Pancreas (tissue), 10 donors: ENCODE results near the gene EBF4. TPM values are rescaled to one million over a fixed set of nuclear protein-coding genes. Genes with fewer than 3 reads are reported as not detected.

Experiments
- ATAC-seq, 4 donors: fragments of 200-7000 bp; cut with Tn5 transposase; one replicate each; pipeline versions ENCODE4 v1.8.0 to v1.9.1; 2020; ENCODE audit warnings: mild to moderate bottlenecking in 4 of 4, moderate library complexity in 4 of 4
- DNase-seq, 6 donors: peaks; one replicate each; pipeline ENCODE4 v3.0.0-alpha.2; 2020
- FAIRE-seq: peaks from 2 replicates; lab custom pipeline; 2012; peaks lifted over from hg19 to GRCh38; lab: Jason Lieb, UNC
- H3K27ac ChIP-seq, 4 donors: fragments of 200-600 bp; sonication (generic); 1 replicate in 3 of 4; 2 replicates in 1 of 4; pipeline versions ENCODE4 v1.5.0 to v1.8.0; 2020
- H3K27me3 ChIP-seq, 4 donors: fragments of 200-600 bp; one replicate each; pipeline ENCODE4 v1.8.0; 2021
- H3K36me3 ChIP-seq, 3 donors: fragments of 200-600 bp; sonication (generic) in 1 of 3; one replicate each; pipeline versions ENCODE4 v1.5.0 to v1.8.0; 2020 to 2021
- H3K4me1 ChIP-seq, 3 donors: fragments of 200-600 bp; one replicate each; pipeline ENCODE4 v1.8.0; 2021
- H3K4me3 ChIP-seq, 4 donors: fragments of 200-600 bp; sonication (generic) in 2 of 4; one replicate each; pipeline versions ENCODE4 v1.5.0 to v1.8.0; 2020 to 2021
- H3K9me3 ChIP-seq, 4 donors: fragments of 200-600 bp; one replicate each; pipeline ENCODE4 v1.8.0; 2021
- CTCF ChIP-seq, 4 donors: fragments of 200-600 bp; sonication (generic) in 3 of 4; IDR thresholded peaks; one replicate each; pipeline versions ENCODE4 v1.5.0 to v1.8.0; 2021; ENCODE audit warnings: antibody characterized with exemption in 4 of 4
- WGBS, 2 donors: extraction: QIAGEN DNeasy Blood & Tissue Kit; methylation state at CpG; one replicate each; pipeline ENCODE4 v1.1.7; 2013; 5-methylcytosine and 5-hydroxymethylcytosine counted together
- intact Hi-C, 3 donors: fragments of 100-400 bp; cut with DNase I; formaldehyde crosslinking; loops; one replicate each; pipeline versions ENCODE4 v1.11.1 to v1.14.2; 2022
- polyA plus RNA-seq, 2 donors: library from polyadenylated mRNA; stranded (reverse); fragments of 200-250 nt; gene quantifications; one replicate each; pipeline ENCODE4 v1.2.3, GENCODE V29; 2013
- total RNA-seq, 6 donors: library from RNA; stranded (reverse); fragmentation: NEBNext Ultra II Directional in 4 of 6; extraction: Animal tissue kit (Norgen Biotek cat#: 25700) in 4 of 6; gene quantifications; one replicate each; pipeline versions ENCODE4 v1.2.1 to v1.2.4, GENCODE V29; 2021 to 2023
- donor health status: healthy with polysubstance abuse.
- donor health status: DM: no; HTN: no; CAD: no; lungs with moderate emphysema.
- donor health status: DM: no; HTN: no; CAD: no.
- donor health status: control.
- donor health status: control.
- donor health status: Bipolar disorder and iron deficiency.
- donor health status: DM: yes; HTN: yes; CAD: no.
- donor health status: DM: no; HTN: no; CAD: no.
- donor health status: DM: no; HTN: no; CAD: no.
- donor health status: DM: yes; HTN: yes; CAD: no.

Gene EBF4
- total and polyA plus RNA-seq, 8 donors, result 6.8 to 25.3 (median 9.6) TPM

- FAIRE-seq (no peak), ATAC-seq (no peak), DNase-seq (no peak)
- no peak for TF ChIP-seq CTCF (IDR thresholded peaks at IDR 0.05)
- Histone ChIP-seq H3K27me3 (no peaks in the 10 kb centered on the region), H3K4me3 (no peak overlapping the region), H3K36me3 (no peaks in the 10 kb centered on the region), H3K9me3 (no peaks in the 10 kb centered on the region), H3K27ac (no peak overlapping the region), H3K4me1 (peaks cover 6 to 11% (median 10%) of the 10 kb centered on the region in 3 donors)
- 75 to 76% methylated on average over 12 of the region's 12 CpGs for WGBS, 2 donors
- intact Hi-C loops, result no loop called here
Observed at GRCh38 chr20:2771631-2772080, 79.1 kb downstream of the EBF4 start.

GRCh38 chr20:2773812-2774211 lies 81.2 kb downstream of the EBF4 start:
- FAIRE-seq (no peak), DNase-seq (no peak), ATAC-seq (no peak)
- Histone ChIP-seq H3K36me3 (no peaks in the 10 kb centered on the region), H3K4me3 (no peak overlapping the region), H3K9me3 (no peaks in the 10 kb centered on the region), H3K4me1 (peaks cover 0 to 3% (median 0%) of the 10 kb centered on the region in 3 donors), H3K27ac (no peak overlapping the region), H3K27me3 (no peaks in the 10 kb centered on the region)
- WGBS, 2 donors, result 81 to 82% methylated on average over 9 of the region's 9 CpGs
- intact Hi-C loops, result no loop called here
- TF ChIP-seq CTCF (IDR thresholded peaks at IDR 0.05), result no peak

- TF ChIP-seq CTCF (IDR thresholded peaks at IDR 0.05), result no peak
- FAIRE-seq, result no peak
- intact Hi-C loops, result no loop called here
- ATAC-seq, result no peak
- no peaks in the 10 kb centered on the region for H3K36me3 ChIP-seq
- 82 to 86% methylated on average over 3 of the region's 3 CpGs for WGBS, 2 donors
- DNase-seq, result no peak
- H3K4me1 ChIP-seq, result no peaks in the 10 kb centered on the region
- H3K4me3 ChIP-seq, result no peak overlapping the region
- H3K27me3 ChIP-seq, result no peaks in the 10 kb centered on the region
- no peak overlapping the region for H3K27ac ChIP-seq
- H3K9me3 ChIP-seq, result no peaks in the 10 kb centered on the region
Observed at GRCh38 chr20:2775139-2775538, 82.6 kb downstream of the EBF4 start.

GRCh38 chr20:2778602-2779321 lies 86.2 kb downstream of the EBF4 start:
- TF ChIP-seq CTCF (IDR thresholded peaks at IDR 0.05), result no peak
- intact Hi-C loops, result no loop called here
- FAIRE-seq, result no peak
- Histone ChIP-seq H3K27me3 (no peaks in the 10 kb centered on the region), H3K4me1 (no peaks in the 10 kb centered on the region), H3K9me3 (no peaks in the 10 kb centered on the region), H3K36me3 (no peaks in the 10 kb centered on the region), H3K4me3 (no peak overlapping the region), H3K27ac (no peak overlapping the region)
- DNase-seq, result no peak
- no peak for ATAC-seq
- WGBS, 2 donors, result 72 to 81% methylated on average over 10 of the region's 10 CpGs

- no peaks in the 10 kb centered on the region for H3K4me1 ChIP-seq
- H3K27me3 ChIP-seq, result no peaks in the 10 kb centered on the region
- 21 to 33% methylated on average over 3 of the region's 3 CpGs for WGBS, 2 donors
- FAIRE-seq (no peak), DNase-seq (no peak), ATAC-seq (no peak)
- no peak overlapping the region for H3K4me3 ChIP-seq
- H3K36me3 ChIP-seq, result no peaks in the 10 kb centered on the region
- H3K9me3 ChIP-seq, result no peaks in the 10 kb centered on the region
- H3K27ac ChIP-seq, result no peak overlapping the region
- intact Hi-C loops, result no loop called here
- no peak for TF ChIP-seq CTCF (IDR thresholded peaks at IDR 0.05)
Observed at GRCh38 chr20:2780948-2781347, 88.4 kb downstream of the EBF4 start.
